ENCODE results near the gene AP2A1.

AP2A1 gene

GRCh38 chr19:49836176-49837008 lies 69.6 kb downstream of the AP2A1 start:
- no peak for TF ChIP-seq RAD21 (IDR thresholded peaks at IDR 0.05; ENCODE audit: low read depth)
- TF ChIP-seq CREB1 (IDR thresholded peaks at IDR 0.05; ENCODE audit: low read depth), result no peak
- TF ChIP-seq TCF12 (IDR thresholded peaks at IDR 0.05; ENCODE audit: low read depth), result no peak
- no peak for TF ChIP-seq USF1 (IDR thresholded peaks at IDR 0.05)
- no peak for TF ChIP-seq MAX (IDR thresholded peaks at IDR 0.05)
- TF ChIP-seq EP300 (IDR thresholded peaks at IDR 0.05; ENCODE audit: borderline replicate concordance), result no peak
- no peak for TF ChIP-seq NFIC (IDR thresholded peaks at IDR 0.05)
- TF ChIP-seq FOXM1 (IDR thresholded peaks at IDR 0.05; ENCODE audit: borderline replicate concordance, low read depth), result no peak
- TF ChIP-seq TEAD4 (IDR thresholded peaks at IDR 0.05), result no peak
- no peak for TF ChIP-seq CEBPB (IDR thresholded peaks at IDR 0.05)
- TF ChIP-seq YY1 (IDR thresholded peaks at IDR 0.05; ENCODE audit: low read depth), result no peak
- no peak for TF ChIP-seq EGR1 (IDR thresholded peaks at IDR 0.05)
- TF ChIP-seq, protein P1, sequence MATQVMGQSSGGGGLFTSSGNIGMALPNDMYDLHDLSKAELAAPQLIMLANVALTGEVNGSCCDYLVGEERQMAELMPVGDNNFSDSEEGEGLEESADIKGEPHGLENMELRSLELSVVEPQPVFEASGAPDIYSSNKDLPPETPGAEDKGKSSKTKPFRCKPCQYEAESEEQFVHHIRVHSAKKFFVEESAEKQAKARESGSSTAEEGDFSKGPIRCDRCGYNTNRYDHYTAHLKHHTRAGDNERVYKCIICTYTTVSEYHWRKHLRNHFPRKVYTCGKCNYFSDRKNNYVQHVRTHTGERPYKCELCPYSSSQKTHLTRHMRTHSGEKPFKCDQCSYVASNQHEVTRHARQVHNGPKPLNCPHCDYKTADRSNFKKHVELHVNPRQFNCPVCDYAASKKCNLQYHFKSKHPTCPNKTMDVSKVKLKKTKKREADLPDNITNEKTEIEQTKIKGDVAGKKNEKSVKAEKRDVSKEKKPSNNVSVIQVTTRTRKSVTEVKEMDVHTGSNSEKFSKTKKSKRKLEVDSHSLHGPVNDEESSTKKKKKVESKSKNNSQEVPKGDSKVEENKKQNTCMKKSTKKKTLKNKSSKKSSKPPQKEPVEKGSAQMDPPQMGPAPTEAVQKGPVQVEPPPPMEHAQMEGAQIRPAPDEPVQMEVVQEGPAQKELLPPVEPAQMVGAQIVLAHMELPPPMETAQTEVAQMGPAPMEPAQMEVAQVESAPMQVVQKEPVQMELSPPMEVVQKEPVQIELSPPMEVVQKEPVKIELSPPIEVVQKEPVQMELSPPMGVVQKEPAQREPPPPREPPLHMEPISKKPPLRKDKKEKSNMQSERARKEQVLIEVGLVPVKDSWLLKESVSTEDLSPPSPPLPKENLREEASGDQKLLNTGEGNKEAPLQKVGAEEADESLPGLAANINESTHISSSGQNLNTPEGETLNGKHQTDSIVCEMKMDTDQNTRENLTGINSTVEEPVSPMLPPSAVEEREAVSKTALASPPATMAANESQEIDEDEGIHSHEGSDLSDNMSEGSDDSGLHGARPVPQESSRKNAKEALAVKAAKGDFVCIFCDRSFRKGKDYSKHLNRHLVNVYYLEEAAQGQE (IDR thresholded peaks at IDR 0.05; ENCODE audit: low read depth), result no peak
- no peak for TF ChIP-seq TAF1 (IDR thresholded peaks at IDR 0.05; ENCODE audit: low read depth)
- no peak for TF ChIP-seq ZBTB7A (IDR thresholded peaks at IDR 0.05; ENCODE audit: low read depth)

- TF ChIP-seq, protein P1 (IDR thresholded peaks at IDR 0.05; ENCODE audit: low read depth), result no peak
- TF ChIP-seq YY1 (IDR thresholded peaks at IDR 0.05; ENCODE audit: low read depth), result no peak
- no peak for TF ChIP-seq TCF12 (IDR thresholded peaks at IDR 0.05; ENCODE audit: low read depth)
- TF ChIP-seq EP300 (IDR thresholded peaks at IDR 0.05; ENCODE audit: borderline replicate concordance), result no peak
- no peak for TF ChIP-seq FOXM1 (IDR thresholded peaks at IDR 0.05; ENCODE audit: borderline replicate concordance, low read depth)
Observed at GRCh38 chr19:49837009-49837310, 70.2 kb downstream of the AP2A1 start.

- no peak for TF ChIP-seq USF1 (IDR thresholded peaks at IDR 0.05)
- TF ChIP-seq CEBPB (IDR thresholded peaks at IDR 0.05), result no peak
- no peak for TF ChIP-seq MAX (IDR thresholded peaks at IDR 0.05)
- TF ChIP-seq EGR1 (IDR thresholded peaks at IDR 0.05), result no peak
Observed at GRCh38 chr19:49837425-49837824, 70.6 kb downstream of the AP2A1 start.

DNA sequence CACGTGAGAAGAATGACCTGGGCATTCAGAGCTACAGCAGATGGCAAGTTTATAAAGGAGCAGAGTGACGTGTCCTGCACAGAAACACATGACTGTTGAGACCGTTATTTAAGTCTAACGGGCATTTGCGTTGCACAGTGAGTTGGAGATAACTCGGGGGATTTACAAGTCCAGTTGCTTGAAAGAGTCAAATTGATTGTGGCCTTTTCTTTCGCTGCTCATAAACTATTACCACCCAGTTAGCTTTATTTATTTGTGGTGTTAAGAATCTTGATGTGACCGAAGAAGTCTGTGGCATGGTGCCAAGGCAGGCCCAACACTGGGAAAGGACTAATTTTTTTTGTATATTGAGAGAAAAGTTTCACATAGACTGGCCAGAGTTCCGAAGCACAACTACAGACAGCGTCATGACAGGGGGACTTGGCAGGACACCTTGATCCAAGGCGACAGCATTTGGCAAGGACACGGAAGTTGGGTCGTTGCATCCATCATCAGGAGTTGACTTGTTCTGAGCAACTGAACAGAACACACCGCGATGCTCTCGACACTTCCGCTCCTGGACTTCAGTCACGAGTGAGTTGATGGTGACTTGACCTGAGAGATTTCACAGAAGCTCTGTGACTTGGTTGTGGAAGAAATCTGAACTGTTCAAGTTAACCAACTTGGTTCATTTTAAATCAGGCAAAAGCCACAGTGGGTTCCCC lies 72.2 kb downstream of the AP2A1 start:
- no peak for TF ChIP-seq MAX (IDR thresholded peaks at IDR 0.05)
- TF ChIP-seq USF1 (IDR thresholded peaks at IDR 0.05), result no peak
- TF ChIP-seq YY1 (IDR thresholded peaks at IDR 0.05; ENCODE audit: low read depth), result no peak
- TF ChIP-seq TEAD4 (IDR thresholded peaks at IDR 0.05), result no peak
- TF ChIP-seq, protein P1 (IDR thresholded peaks at IDR 0.05; ENCODE audit: low read depth), result no peak
- TF ChIP-seq CEBPB (IDR thresholded peaks at IDR 0.05), result no peak

All from Ishikawa (cell line).